Trophoblast cell (in vitro differentiated cells and primary cell): ENCODE measurements around the gene RNF10.

Experiments used
- DNase-seq, 2 donors: peaks; one replicate each; pipeline ENCODE4 v3.0.0-alpha.2; 2016
- H2AFZ ChIP-seq: 2 replicates; pipeline ENCODE4 v1.6.1; 2013; ENCODE audit warnings: low read length, moderate library complexity, mild to moderate bottlenecking; ENCODE audit not compliant: insufficient read depth, poor library complexity
- H2AK5ac ChIP-seq: 2 replicates; pipeline ENCODE4 v1.6.1; 2013; ENCODE audit warnings: mild to moderate bottlenecking, low read length
- H2BK120ac ChIP-seq: 2 replicates; pipeline ENCODE4 v1.6.1; 2013; ENCODE audit warnings: low read length, mild to moderate bottlenecking, moderate library complexity; ENCODE audit not compliant: insufficient read depth, poor library complexity
- H2BK12ac ChIP-seq: 2 replicates; pipeline ENCODE4 v1.6.1; 2013; ENCODE audit warnings: mild to moderate bottlenecking, low read length, moderate library complexity
- H2BK5ac ChIP-seq: 2 replicates; pipeline ENCODE4 v1.6.1; 2013; ENCODE audit warnings: low read length, low read depth, moderate library complexity, mild to moderate bottlenecking; ENCODE audit not compliant: poor library complexity
- H3K14ac ChIP-seq: 2 replicates; pipeline ENCODE4 v1.6.1; 2013; ENCODE audit warnings: mild to moderate bottlenecking, low read length
- H3K18ac ChIP-seq: 2 replicates; pipeline ENCODE4 v1.6.1; 2013; ENCODE audit warnings: mild to moderate bottlenecking, low read length
- H3K23ac ChIP-seq: 2 replicates; pipeline ENCODE4 v1.6.1; 2013; ENCODE audit warnings: low read length
- H3K27ac ChIP-seq: 2 replicates; pipeline ENCODE4 v1.5.1; 2013; ENCODE audit warnings: low read depth, mild to moderate bottlenecking, inconsistent platforms, low read length, moderate library complexity
- H3K27me3 ChIP-seq: 2 replicates; pipeline ENCODE4 v1.6.1; 2013; ENCODE audit warnings: inconsistent platforms, mild to moderate bottlenecking, low read length, moderate library complexity; ENCODE audit not compliant: insufficient read depth
- H3K36me3 ChIP-seq, 2 experiments: 1 replicate in 1 of 2; 2 replicates in 1 of 2; pipeline ENCODE4 v1.6.1; 2013; ENCODE audit warnings: low read length in 2 of 2, mild to moderate bottlenecking in 2 of 2, moderate library complexity in 1 of 2; ENCODE audit not compliant: insufficient read depth in 2 of 2, control insufficient read depth in 1 of 2
- H3K4ac ChIP-seq: 2 replicates; pipeline ENCODE4 v1.6.1; 2013; ENCODE audit warnings: low read depth, mild to moderate bottlenecking, low read length, moderate library complexity
- H3K4me1 ChIP-seq, 2 experiments: 1 replicate in 1 of 2; 2 replicates in 1 of 2; pipeline ENCODE4 v1.6.1; 2013; ENCODE audit warnings: low read length in 2 of 2, mild to moderate bottlenecking in 2 of 2, moderate library complexity in 1 of 2; ENCODE audit not compliant: insufficient read depth in 2 of 2, control insufficient read depth in 1 of 2
- H3K4me2 ChIP-seq: 2 replicates; pipeline ENCODE4 v1.6.1; 2013; ENCODE audit warnings: inconsistent platforms, mild to moderate bottlenecking, low read length, moderate library complexity
- H3K4me3 ChIP-seq: 2 replicates; pipeline ENCODE4 v1.5.1; 2013; ENCODE audit warnings: mild to moderate bottlenecking, low read depth, low read length, inconsistent platforms
- H3K79me1 ChIP-seq: one replicate; pipeline ENCODE4 v1.6.1; 2013; ENCODE audit warnings: low read length
- H3K79me2 ChIP-seq: 2 replicates; pipeline ENCODE4 v1.6.1; 2013; ENCODE audit warnings: low read length, mild to moderate bottlenecking; ENCODE audit not compliant: control insufficient read depth, insufficient read depth, poor library complexity
- H3K9ac ChIP-seq: 2 replicates; pipeline ENCODE4 v1.6.1; 2013; ENCODE audit warnings: mild to moderate bottlenecking, low read length
- H3K9me3 ChIP-seq: 2 replicates; pipeline ENCODE4 v1.6.1; 2013; ENCODE audit warnings: low read depth, mild to moderate bottlenecking, control low read depth, inconsistent platforms, low read length; ENCODE audit not compliant: insufficient read depth
- H4K12ac ChIP-seq: 2 replicates; pipeline ENCODE4 v1.6.1; 2013; ENCODE audit warnings: low read depth, mild to moderate bottlenecking, low read length, moderate library complexity
- H4K8ac ChIP-seq: 2 replicates; pipeline ENCODE4 v1.6.1; 2013; ENCODE audit warnings: low read depth, mild to moderate bottlenecking, low read length, moderate library complexity
- H4K91ac ChIP-seq: one replicate; pipeline ENCODE4 v1.6.1; 2013; ENCODE audit warnings: low read depth, mild to moderate bottlenecking, low read length, moderate library complexity
- WGBS: extraction: QIAGEN DNeasy Blood & Tissue Kit; methylation state at CpG from one replicate; pipeline ENCODE4 v1.1.7; 2013; ENCODE audit warnings: missing lambda C conversion rate; ENCODE audit not compliant: insufficient read length, insufficient coverage; ENCODE audit errors: extremely low coverage; 5-methylcytosine and 5-hydroxymethylcytosine counted together

RNF10 gene

DNA sequence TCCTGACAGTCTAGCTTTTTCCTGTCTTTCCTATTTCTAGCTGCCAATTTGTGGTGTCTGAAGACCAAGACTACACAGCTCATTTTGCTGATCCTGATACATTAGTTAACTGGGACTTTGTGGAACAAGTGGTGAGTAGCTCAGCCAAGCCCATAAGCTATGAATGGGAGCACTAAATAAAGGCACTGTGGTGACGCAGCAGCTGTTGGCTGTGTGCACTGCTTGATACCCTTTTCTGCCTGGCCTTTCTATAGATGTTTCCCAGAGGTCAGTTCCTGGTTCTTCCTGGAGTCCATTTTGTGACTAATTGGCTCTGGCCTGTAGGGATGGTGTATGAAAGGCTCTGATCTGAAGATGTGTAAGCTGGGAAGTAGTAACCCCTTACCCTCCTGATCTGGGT lies 20.5 kb downstream of the RNF10 start:
- no peak overlapping the region for H2BK120ac ChIP-seq
- no peak overlapping the region for H3K23ac ChIP-seq
- no peaks in the 10 kb centered on the region for H3K27me3 ChIP-seq
- DNase-seq = no peak
- H2BK12ac ChIP-seq = no peak overlapping the region
- peaks cover 0 to 6% of the 10 kb centered on the region in 2 experiments for H3K4me1 ChIP-seq
- H3K27ac ChIP-seq = no peak overlapping the region
- H2AFZ ChIP-seq = no peak overlapping the region
- no CpG with 5 or more reads among the region's 1 CpG for WGBS
- H3K36me3 ChIP-seq = peaks cover 35 to 45% of the 10 kb centered on the region in 2 experiments
- H2BK5ac ChIP-seq = no peak overlapping the region
- no peak overlapping the region for H3K9ac ChIP-seq
- no peaks in the 10 kb centered on the region for H3K79me1 ChIP-seq
- no peaks in the 10 kb centered on the region for H3K9me3 ChIP-seq
- H2AK5ac ChIP-seq = no peak overlapping the region
- H3K4me2 ChIP-seq = no peak overlapping the region
- no peak overlapping the region for H3K14ac ChIP-seq
- no peak overlapping the region for H3K4ac ChIP-seq
- no peaks in the 10 kb centered on the region for H3K79me2 ChIP-seq
- no peak overlapping the region for H3K18ac ChIP-seq
- H3K4me3 ChIP-seq = no peak overlapping the region
- H4K91ac ChIP-seq = no peak overlapping the region
- H4K12ac ChIP-seq = no peak overlapping the region
- H4K8ac ChIP-seq = no peak overlapping the region

DNA sequence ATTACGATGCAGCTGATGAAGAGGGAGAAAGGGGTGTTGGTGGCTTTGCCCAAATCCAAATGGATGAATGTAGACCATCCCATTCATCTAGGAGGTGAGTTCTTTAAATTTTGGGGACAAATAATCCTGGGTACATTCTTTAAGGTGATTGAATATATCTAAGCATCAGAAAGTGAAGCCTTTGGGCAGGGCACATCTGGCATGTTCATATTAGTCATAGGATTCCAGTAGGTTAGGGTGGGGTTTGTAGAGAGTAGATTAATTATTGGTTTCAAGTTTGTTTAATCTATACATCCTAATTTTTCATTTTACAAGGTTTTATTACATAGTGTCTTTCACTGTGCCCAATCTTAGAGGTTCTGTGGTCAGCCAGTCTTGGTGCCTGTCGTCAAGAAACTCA lies 23.4 kb downstream of the RNF10 start:
- H3K4me3 ChIP-seq = no peak overlapping the region
- no peak overlapping the region for H2BK120ac ChIP-seq
- H4K8ac ChIP-seq = no peak overlapping the region
- no peak overlapping the region for H4K12ac ChIP-seq
- no peak for DNase-seq
- no peak overlapping the region for H2AFZ ChIP-seq
- no CpG with 5 or more reads among the region's 2 CpGs for WGBS
- H3K36me3 ChIP-seq = peaks cover 30 to 54% of the 10 kb centered on the region in 2 experiments
- no peak overlapping the region for H2BK12ac ChIP-seq
- H3K18ac ChIP-seq = no peak overlapping the region
- H3K27me3 ChIP-seq = no peaks in the 10 kb centered on the region
- H3K14ac ChIP-seq = no peak overlapping the region
- H3K4me1 ChIP-seq = no peaks in the 10 kb centered on the region
- no peaks in the 10 kb centered on the region for H3K79me1 ChIP-seq
- H3K79me2 ChIP-seq = no peaks in the 10 kb centered on the region
- no peak overlapping the region for H2BK5ac ChIP-seq
- no peak overlapping the region for H3K4ac ChIP-seq
- no peak overlapping the region for H3K9ac ChIP-seq
- H3K23ac ChIP-seq = no peak overlapping the region
- H4K91ac ChIP-seq = no peak overlapping the region
- H2AK5ac ChIP-seq = no peak overlapping the region
- H3K9me3 ChIP-seq = no peaks in the 10 kb centered on the region
- H3K27ac ChIP-seq = no peak overlapping the region
- no peak overlapping the region for H3K4me2 ChIP-seq

- Histone ChIP-seq H3K79me1 (no peaks in the 10 kb centered on the region), H2AFZ (no peak overlapping the region), H3K9me3 (no peaks in the 10 kb centered on the region), H4K8ac (no peak overlapping the region), H2BK120ac (no peak overlapping the region), H3K4me3 (no peak overlapping the region), H3K4ac (no peak overlapping the region), H4K91ac (no peak overlapping the region), H3K27me3 (no peaks in the 10 kb centered on the region), H4K12ac (no peak overlapping the region), H3K79me2 (no peaks in the 10 kb centered on the region), H2AK5ac (no peak overlapping the region), H3K23ac (no peak overlapping the region), H3K14ac (no peak overlapping the region), H2BK5ac (no peak overlapping the region), H3K36me3 (peaks cover 36 to 65% of the 10 kb centered on the region in 2 experiments), H3K4me1 (no peaks in the 10 kb centered on the region), H3K27ac (no peak overlapping the region), H2BK12ac (no peak overlapping the region), H3K9ac (no peak overlapping the region), H3K18ac (no peak overlapping the region), H3K4me2 (no peak overlapping the region)
- WGBS = no CpG with 5 or more reads among the region's 8 CpGs
- DNase-seq = no peak
Observed at GRCh38 chr12:120562906-120563305, 28.8 kb downstream of the RNF10 start.

DNA sequence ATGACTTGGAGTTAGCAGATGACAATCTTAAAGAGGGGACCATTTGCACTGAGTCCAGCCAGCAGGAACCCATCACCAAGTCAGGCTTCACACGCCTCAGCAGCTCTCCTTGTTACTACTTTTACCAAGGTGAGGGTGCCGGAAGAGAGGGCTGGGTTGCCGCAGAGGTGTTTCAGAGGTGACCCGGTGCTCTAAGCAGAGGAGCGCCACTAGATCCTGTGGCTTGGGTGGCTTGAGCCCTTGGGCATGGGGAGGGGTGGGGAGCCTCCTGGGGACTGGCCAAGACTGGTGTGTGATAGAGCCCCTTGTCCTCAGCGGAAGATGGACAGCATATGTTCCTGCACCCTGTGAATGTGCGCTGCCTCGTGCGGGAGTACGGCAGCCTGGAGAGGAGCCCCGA lies 29.3 kb downstream of the RNF10 start:
- Histone ChIP-seq H3K27me3 (no peaks in the 10 kb centered on the region), H2BK5ac (no peak overlapping the region), H4K91ac (no peak overlapping the region), H2BK12ac (no peak overlapping the region), H3K14ac (no peak overlapping the region), H3K79me2 (no peaks in the 10 kb centered on the region), H3K79me1 (no peaks in the 10 kb centered on the region), H3K4me2 (no peak overlapping the region), H2AK5ac (no peak overlapping the region), H2BK120ac (no peak overlapping the region), H3K4me1 (no peaks in the 10 kb centered on the region), H3K9me3 (no peaks in the 10 kb centered on the region), H3K27ac (no peak overlapping the region), H3K4ac (no peak overlapping the region), H3K4me3 (no peak overlapping the region), H3K9ac (no peak overlapping the region), H4K8ac (no peak overlapping the region), H3K18ac (no peak overlapping the region), H3K23ac (no peak overlapping the region), H3K36me3 (peaks cover 40 to 68% of the 10 kb centered on the region in 2 experiments), H2AFZ (no peak overlapping the region), H4K12ac (no peak overlapping the region)
- WGBS = no CpG with 5 or more reads among the region's 11 CpGs
- DNase-seq = no peak
